ENCODE data around the gene NPAS4.
A peak's percentile ranks its signal among the peaks of the same experiment; 100 is the strongest.

NPAS4 gene

GRCh38 chr11:66421492-66422205 lies 814 bp downstream of the NPAS4 start (continued):
- TF ChIP-seq, protein P1, sequence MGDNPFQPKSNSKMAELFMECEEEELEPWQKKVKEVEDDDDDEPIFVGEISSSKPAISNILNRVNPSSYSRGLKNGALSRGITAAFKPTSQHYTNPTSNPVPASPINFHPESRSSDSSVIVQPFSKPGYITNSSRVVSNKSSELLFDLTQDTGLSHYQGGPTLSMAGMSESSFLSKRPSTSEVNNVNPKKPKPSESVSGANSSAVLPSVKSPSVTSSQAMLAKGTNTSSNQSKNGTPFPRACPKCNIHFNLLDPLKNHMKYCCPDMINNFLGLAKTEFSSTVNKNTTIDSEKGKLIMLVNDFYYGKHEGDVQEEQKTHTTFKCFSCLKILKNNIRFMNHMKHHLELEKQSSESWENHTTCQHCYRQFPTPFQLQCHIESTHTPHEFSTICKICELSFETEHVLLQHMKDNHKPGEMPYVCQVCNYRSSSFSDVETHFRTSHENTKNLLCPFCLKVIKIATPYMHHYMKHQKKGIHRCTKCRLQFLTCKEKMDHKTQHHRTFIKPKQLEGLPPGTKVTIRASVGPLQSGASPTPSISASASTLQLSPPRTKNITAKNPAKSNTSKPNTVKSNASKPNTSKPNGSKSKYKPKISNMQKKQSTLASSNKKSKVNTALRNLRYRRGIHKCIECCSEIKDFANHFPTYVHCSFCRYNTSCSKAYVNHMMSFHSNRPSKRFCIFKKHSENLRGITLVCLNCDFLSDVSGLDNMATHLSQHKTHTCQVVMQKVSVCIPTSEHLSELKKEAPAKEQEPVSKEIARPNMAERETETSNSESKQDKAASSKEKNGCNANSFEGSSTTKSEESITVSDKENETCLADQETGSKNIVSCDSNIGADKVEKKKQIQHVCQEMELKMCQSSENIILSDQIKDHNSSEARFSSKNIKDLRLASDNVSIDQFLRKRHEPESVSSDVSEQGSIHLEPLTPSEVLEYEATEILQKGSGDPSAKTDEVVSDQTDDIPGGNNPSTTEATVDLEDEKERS (tag by site-specific recombination; IDR thresholded peaks at IDR 0.05): no peak
- TF ChIP-seq KLF10 (tag by site-specific recombination; IDR thresholded peaks at IDR 0.05): no peak; the same call in 1 of the 2 replicates
- 0 out of 2 replicates have a peak, but pooled peaks have one; percentile 13 for TF ChIP-seq SCRT1 (tag by site-specific recombination; IDR thresholded peaks at IDR 0.05; ENCODE audit: borderline replicate concordance)
- TF ChIP-seq, protein P2, sequence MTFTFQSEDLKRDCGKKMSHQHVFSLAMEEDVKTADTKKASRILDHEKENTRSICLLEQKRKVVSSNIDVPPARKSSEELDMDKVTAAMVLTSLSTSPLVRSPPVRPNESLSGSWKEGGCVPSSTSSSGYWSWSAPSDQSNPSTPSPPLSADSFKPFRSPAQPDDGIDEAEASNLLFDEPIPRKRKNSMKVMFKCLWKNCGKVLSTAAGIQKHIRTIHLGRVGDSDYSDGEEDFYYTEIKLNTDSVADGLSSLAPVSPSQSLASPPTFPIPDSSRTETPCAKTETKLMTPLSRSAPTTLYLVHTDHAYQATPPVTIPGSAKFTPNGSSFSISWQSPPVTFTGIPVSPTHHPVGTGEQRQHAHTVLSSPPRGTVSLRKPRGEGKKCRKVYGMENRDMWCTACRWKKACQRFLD (tag by site-specific recombination; IDR thresholded peaks at IDR 0.05): no peak
- TF ChIP-seq IKZF3 (tag by site-specific recombination; IDR thresholded peaks at IDR 0.05): peak; percentile 83
- TF ChIP-seq ZNF10 (tag by site-specific recombination; IDR thresholded peaks at IDR 0.05): no peak
- TF ChIP-seq ZNF701 (tag by site-specific recombination; IDR thresholded peaks at IDR 0.05): no peak
- TF ChIP-seq ZNF654 (tag by site-specific recombination; IDR thresholded peaks at IDR 0.05; ENCODE audit: low read depth): peak; percentile 24; the same call in 1 of the 2 replicates
- TF ChIP-seq REPIN1 (tag by site-specific recombination; IDR thresholded peaks at IDR 0.05; ENCODE audit: low read depth): peak; percentile 55; the same call in 1 of the 2 replicates
- TF ChIP-seq, protein P3, sequence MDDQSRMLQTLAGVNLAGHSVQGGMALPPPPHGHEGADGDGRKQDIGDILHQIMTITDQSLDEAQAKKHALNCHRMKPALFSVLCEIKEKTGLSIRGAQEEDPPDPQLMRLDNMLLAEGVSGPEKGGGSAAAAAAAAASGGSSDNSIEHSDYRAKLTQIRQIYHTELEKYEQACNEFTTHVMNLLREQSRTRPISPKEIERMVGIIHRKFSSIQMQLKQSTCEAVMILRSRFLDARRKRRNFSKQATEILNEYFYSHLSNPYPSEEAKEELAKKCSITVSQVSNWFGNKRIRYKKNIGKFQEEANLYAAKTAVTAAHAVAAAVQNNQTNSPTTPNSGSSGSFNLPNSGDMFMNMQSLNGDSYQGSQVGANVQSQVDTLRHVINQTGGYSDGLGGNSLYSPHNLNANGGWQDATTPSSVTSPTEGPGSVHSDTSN (CRISPR knock-in tag; IDR thresholded peaks at IDR 0.05): peak; percentile 100
- no peak for TF ChIP-seq ZNF664 (tag by site-specific recombination; IDR thresholded peaks at IDR 0.05)
- no peak for TF ChIP-seq ZNF114 (tag by site-specific recombination; IDR thresholded peaks at IDR 0.05)
- no peak for TF ChIP-seq ZNF416 (tag by site-specific recombination; IDR thresholded peaks at IDR 0.05)
- TF ChIP-seq ZNF138 (tag by site-specific recombination; IDR thresholded peaks at IDR 0.05; ENCODE audit: borderline replicate concordance): no peak
- TF ChIP-seq HOXD13 (CRISPR knock-in tag; IDR thresholded peaks at IDR 0.05; ENCODE audit: borderline replicate concordance): peak; percentile 100
- no peak; the same call in 1 of the 2 replicates for TF ChIP-seq ZNF518A (tag by site-specific recombination; conservative IDR thresholded peaks at IDR 0.05; ENCODE audit: low read depth)
- no peak for TF ChIP-seq ZSCAN18 (tag by site-specific recombination; IDR thresholded peaks at IDR 0.05)
- TF ChIP-seq, protein P4, sequence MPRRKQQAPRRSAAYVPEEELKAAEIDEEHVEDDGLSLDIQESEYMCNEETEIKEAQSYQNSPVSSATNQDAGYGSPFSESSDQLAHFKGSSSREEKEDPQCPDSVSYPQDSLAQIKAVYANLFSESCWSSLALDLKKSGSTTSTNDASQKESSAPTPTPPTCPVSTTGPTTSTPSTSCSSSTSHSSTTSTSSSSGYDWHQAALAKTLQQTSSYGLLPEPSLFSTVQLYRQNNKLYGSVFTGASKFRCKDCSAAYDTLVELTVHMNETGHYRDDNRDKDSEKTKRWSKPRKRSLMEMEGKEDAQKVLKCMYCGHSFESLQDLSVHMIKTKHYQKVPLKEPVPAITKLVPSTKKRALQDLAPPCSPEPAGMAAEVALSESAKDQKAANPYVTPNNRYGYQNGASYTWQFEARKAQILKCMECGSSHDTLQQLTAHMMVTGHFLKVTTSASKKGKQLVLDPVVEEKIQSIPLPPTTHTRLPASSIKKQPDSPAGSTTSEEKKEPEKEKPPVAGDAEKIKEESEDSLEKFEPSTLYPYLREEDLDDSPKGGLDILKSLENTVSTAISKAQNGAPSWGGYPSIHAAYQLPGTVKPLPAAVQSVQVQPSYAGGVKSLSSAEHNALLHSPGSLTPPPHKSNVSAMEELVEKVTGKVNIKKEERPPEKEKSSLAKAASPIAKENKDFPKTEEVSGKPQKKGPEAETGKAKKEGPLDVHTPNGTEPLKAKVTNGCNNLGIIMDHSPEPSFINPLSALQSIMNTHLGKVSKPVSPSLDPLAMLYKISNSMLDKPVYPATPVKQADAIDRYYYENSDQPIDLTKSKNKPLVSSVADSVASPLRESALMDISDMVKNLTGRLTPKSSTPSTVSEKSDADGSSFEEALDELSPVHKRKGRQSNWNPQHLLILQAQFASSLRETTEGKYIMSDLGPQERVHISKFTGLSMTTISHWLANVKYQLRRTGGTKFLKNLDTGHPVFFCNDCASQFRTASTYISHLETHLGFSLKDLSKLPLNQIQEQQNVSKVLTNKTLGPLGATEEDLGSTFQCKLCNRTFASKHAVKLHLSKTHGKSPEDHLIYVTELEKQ (tag by site-specific recombination; IDR thresholded peaks at IDR 0.05; ENCODE audit: borderline replicate concordance): peak; percentile 75
- TF ChIP-seq GLIS1 (tag by site-specific recombination; IDR thresholded peaks at IDR 0.05): peak; percentile 71
- no peak for TF ChIP-seq ZNF174 (tag by site-specific recombination; IDR thresholded peaks at IDR 0.05)
- no peak for TF ChIP-seq ZIC2 (tag by site-specific recombination; IDR thresholded peaks at IDR 0.05)
